ENCODE data around the gene PRPSAP2. TPM values are rescaled to one million over a fixed set of nuclear protein-coding genes. Genes with fewer than 3 reads are reported as not detected.

Gene PRPSAP2
- total RNA-seq, 1 donor from 2014 or later: 28.0 TPM

- intact Hi-C loops (cut with DNase I): no loop called here
- Histone ChIP-seq H3K27ac (no peak overlapping the region), H3K4me1 (peaks cover 9% of the 10 kb centered on the region), H3K36me3 (no peaks in the 10 kb centered on the region), H3K9me3 (no peaks in the 10 kb centered on the region), H3K27me3 (no peaks in the 10 kb centered on the region), H3K4me3 (no peak overlapping the region)
- no peak for DNase-seq (ENCODE audit: extremely low spot score in 2 of 2)
- TF ChIP-seq CTCF (IDR thresholded peaks at IDR 0.05) (no peak), POLR2AphosphoS5 (IDR thresholded peaks at IDR 0.05; ENCODE audit: insufficient read depth in 1 of 2, low read depth in 1 of 2) (no peak), POLR2A (IDR thresholded peaks at IDR 0.05) (no peak)
These were observed 7.3 kb upstream of the PRPSAP2 start for GRCh38 chr17:18850679-18851078.

GRCh38 chr17:18851201-18851600 lies 6.7 kb upstream of the PRPSAP2 start:
- H3K4me3 ChIP-seq: no peak overlapping the region
- H3K9me3 ChIP-seq: no peaks in the 10 kb centered on the region
- TF ChIP-seq POLR2A (IDR thresholded peaks at IDR 0.05): no peak
- TF ChIP-seq CTCF (IDR thresholded peaks at IDR 0.05): no peak
- TF ChIP-seq POLR2AphosphoS5 (IDR thresholded peaks at IDR 0.05; ENCODE audit: insufficient read depth in 1 of 2, low read depth in 1 of 2): no peak
- H3K27me3 ChIP-seq: no peaks in the 10 kb centered on the region
- H3K4me1 ChIP-seq: peaks cover 11% of the 10 kb centered on the region
- intact Hi-C loops (cut with DNase I): no loop called here
- no peaks in the 10 kb centered on the region for H3K36me3 ChIP-seq
- no peak for DNase-seq (ENCODE audit: extremely low spot score in 2 of 2)
- no peak overlapping the region for H3K27ac ChIP-seq

DNA sequence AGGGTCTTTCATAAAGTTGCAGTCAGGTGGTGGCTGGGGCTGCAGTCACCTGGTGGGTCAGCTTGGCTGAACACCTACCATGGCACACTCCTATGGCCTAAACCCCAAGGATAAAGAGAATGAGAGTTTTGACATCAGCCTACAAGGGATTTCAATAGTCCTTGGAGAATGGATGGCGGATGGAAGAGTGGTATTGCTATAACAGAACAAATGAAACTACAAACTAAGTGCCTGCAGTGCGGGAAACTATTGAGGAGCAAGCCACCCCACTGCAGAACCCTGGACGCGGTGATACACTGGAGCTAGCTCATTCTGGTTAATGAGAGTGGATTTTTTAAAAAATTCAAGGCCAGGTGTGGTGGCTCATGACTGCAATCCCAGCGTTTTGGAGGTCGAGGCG lies 3.0 kb upstream of the PRPSAP2 start:
- no peaks in the 10 kb centered on the region for H3K27me3 ChIP-seq
- H3K36me3 ChIP-seq: no peaks in the 10 kb centered on the region
- DNase-seq (ENCODE audit: extremely low spot score in 2 of 2): peak in 1 of 2 donors; percentile 32
- H3K27ac ChIP-seq: no peak overlapping the region
- TF ChIP-seq POLR2AphosphoS5 (IDR thresholded peaks at IDR 0.05; ENCODE audit: insufficient read depth in 1 of 2, low read depth in 1 of 2): no peak
- no peak for TF ChIP-seq POLR2A (IDR thresholded peaks at IDR 0.05)
- no peak for TF ChIP-seq CTCF (IDR thresholded peaks at IDR 0.05)
- H3K4me3 ChIP-seq: peak overlapping the region in 1 of 2 donors; percentile 45
- peaks cover 29% of the 10 kb centered on the region for H3K4me1 ChIP-seq
- H3K9me3 ChIP-seq: no peaks in the 10 kb centered on the region
- intact Hi-C loops (cut with DNase I): no loop called here

DNA sequence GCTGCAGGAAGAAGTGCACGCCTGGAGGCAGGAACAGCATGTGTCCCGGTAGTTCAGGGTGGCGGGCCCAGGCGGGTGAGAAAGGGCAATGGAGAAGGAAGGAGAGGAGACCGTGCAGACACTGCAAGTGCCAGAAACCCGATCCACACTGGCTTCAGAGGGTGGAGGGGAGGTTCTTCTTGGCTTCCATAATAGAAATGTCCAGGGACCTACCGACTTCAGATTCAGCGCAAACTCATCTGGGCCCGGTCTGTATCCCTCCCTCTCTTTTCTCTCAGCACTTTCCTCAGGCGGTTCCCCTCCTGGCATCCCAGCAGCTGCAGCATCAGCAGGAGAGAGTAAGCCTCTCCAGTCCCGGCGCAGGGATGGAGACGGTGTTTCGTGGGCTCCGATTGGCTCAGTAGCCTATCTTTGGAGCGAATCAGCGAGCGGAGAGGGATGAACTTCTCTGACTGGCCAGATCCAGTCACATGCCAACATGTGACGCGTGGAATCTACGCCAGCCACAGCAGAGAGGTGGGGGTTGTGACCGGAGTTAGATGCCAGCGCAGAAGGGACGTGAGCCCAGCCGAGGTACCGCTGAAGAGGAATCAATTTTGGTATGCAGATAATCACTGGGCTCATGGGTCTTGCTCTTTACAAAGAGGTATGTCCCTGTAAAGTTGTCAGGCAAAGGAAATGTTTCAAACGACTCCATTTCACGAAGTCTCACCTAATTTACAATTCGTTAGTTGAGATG lies 1.9 kb upstream of the PRPSAP2 start:
- TF ChIP-seq POLR2A (IDR thresholded peaks at IDR 0.05) (peak; percentile 88 to 89), POLR2AphosphoS5 (IDR thresholded peaks at IDR 0.05; ENCODE audit: insufficient read depth in 1 of 2, low read depth in 1 of 2) (peak; percentile 96 to 99), CTCF (IDR thresholded peaks at IDR 0.05) (no peak)
- DNase-seq (ENCODE audit: extremely low spot score in 2 of 2): peak in 1 of 2 donors; percentile 98
- H3K4me1 ChIP-seq: peaks cover 35% of the 10 kb centered on the region
- intact Hi-C loops (cut with DNase I): no loop called here
- H3K27ac ChIP-seq: peak overlapping the region; percentile 96
- H3K4me3 ChIP-seq: peak overlapping the region; percentile 45 to 53
- no peaks in the 10 kb centered on the region for H3K9me3 ChIP-seq
- no peaks in the 10 kb centered on the region for H3K27me3 ChIP-seq
- no peaks in the 10 kb centered on the region for H3K36me3 ChIP-seq

GRCh38 chr17:18856570-18856915 lies 1.4 kb upstream of the PRPSAP2 start:
- Histone ChIP-seq H3K27me3 (no peaks in the 10 kb centered on the region), H3K4me1 (peaks cover 35% of the 10 kb centered on the region), H3K27ac (peak overlapping the region; percentile 96), H3K36me3 (no peaks in the 10 kb centered on the region), H3K4me3 (peak overlapping the region; percentile 45 to 53), H3K9me3 (no peaks in the 10 kb centered on the region)
- DNase-seq (ENCODE audit: extremely low spot score in 2 of 2): no peak
- TF ChIP-seq CTCF (IDR thresholded peaks at IDR 0.05) (no peak), POLR2A (IDR thresholded peaks at IDR 0.05) (no peak), POLR2AphosphoS5 (IDR thresholded peaks at IDR 0.05; ENCODE audit: insufficient read depth in 1 of 2, low read depth in 1 of 2) (no peak)
- intact Hi-C loops (cut with DNase I): no loop called here

Data from vagina (tissue), 2 donors.